Tongue (tissue), 2 donors: Measurements from ENCODE around the gene EMX1. TPM values are rescaled to one million over a fixed set of nuclear protein-coding genes. Genes with fewer than 3 reads are reported as not detected.

Source experiments
- DNase-seq: peaks from one replicate; pipeline ENCODE4 v3.0.0-alpha.2; 2015
- total RNA-seq: library from RNA; depleted of rRNA; stranded (reverse); fragments of >200 nt; gene quantifications from one replicate; pipeline ENCODE4 v1.2.3, GENCODE V29; 2014

The EMX1 gene
- total RNA-seq, 1 donor from 2014 or later: not detected

DNA sequence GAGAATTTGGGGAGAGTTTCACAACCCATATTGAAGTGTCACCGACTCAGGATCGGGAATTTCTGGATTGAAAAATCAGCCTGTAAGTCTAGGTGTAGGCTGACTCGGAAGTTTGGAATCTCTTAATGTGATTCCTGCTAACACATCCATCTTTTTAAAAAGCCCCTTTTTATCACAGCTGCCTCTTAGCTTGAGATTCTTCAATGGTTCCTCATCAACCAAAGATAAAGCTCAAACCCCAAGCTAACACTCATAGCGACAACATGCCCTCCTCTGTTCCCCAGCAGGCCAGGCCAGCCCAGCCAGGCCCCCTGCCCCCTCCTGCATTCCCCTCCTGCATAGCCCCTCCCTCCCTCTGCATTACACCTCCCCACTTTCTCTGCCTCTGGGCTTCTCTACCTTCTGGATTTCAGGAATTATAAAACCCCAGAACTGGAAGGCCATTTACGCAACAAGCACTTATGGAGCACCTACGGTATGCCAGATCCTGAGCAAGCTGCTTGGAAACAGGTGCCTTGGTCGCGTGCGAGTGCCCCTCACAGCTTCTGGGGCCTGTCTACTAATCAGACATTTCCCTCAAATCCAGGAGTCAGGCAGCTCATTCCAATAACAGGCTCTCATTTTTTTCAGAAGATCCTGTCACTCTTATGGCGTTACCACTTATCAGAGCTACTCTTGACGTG lies 63.4 kb downstream of the EMX1 start:
- DNase-seq: no peak

- DNase-seq: no peak
These were observed 64.2 kb downstream of the EMX1 start for GRCh38 chr2:72981536-72981935.

DNA sequence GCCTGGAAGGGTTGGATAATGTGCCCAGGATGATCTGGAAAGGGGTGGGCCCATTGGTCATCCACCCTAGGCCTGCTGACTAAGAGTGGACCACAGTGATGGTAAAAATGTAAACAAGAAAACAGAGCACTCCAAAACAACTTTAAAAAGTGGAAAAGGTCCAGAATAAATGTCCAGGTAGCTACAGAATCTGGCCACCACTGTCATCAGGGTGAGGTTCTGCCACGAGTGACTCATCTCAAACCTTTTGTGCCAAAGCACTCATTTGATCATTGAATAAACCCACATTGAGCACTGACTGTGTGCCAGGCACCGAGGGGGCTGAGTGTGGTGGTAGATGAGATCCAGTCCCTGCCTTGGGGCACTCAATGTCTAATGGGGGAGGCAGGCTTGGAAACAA lies 64.9 kb downstream of the EMX1 start:
- no peak for DNase-seq

DNA sequence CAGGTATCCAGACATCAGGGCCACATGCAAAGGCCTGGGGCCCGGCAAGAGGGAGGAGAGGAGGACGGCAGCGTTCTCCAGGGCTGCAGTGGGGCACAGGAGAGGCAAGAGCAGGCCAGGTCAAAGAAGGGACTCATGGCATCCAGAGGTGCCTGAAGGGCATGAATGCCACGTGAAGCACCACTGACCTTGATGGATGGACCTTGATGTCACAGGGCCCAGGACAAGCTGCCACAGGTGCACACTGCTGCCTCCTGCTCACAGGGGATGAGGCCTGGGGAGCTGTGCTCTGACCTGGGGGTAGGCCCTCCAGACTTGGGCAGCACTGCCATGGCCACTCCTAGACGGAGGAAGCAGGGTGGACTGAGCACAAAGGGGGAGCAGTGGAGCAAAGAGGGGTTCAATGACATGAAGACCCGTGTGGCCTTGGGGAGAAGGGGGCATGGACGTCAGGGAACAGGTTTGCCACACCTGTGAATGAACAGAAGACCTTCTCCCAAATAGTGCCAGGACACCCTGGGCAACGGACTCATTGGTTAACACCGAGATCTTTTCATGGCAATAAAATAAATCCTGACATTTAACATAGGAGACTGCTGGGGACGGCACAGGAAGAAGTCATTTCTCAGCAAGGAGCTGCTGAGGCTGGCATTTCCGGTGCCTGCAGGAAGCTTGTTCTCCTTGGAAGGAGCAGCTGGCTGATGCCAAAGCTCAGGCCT lies 65.6 kb downstream of the EMX1 start:
- no peak for DNase-seq

- DNase-seq: no peak
These were observed 66.3 kb downstream of the EMX1 start for GRCh38 chr2:72983500-72984161.

- DNase-seq: peak; percentile 5
These were observed 66.9 kb downstream of the EMX1 start for GRCh38 chr2:72984172-72984671.

Other genes with a start within 250 kb of the EMX1 start
- 55.2 TPM for gene EXOC6B, start 91.5 kb upstream of the EMX1 start, total RNA-seq
- 8.4 TPM for gene SPR, start 30.1 kb upstream of the EMX1 start, total RNA-seq
- 7.3 TPM for gene SFXN5, start 154.2 kb downstream of the EMX1 start, total RNA-seq
- 24.3 TPM for gene RAB11FIP5, start 195.4 kb downstream of the EMX1 start, total RNA-seq